ENCODE data around the gene POMT2.

POMT2 gene

DNA sequence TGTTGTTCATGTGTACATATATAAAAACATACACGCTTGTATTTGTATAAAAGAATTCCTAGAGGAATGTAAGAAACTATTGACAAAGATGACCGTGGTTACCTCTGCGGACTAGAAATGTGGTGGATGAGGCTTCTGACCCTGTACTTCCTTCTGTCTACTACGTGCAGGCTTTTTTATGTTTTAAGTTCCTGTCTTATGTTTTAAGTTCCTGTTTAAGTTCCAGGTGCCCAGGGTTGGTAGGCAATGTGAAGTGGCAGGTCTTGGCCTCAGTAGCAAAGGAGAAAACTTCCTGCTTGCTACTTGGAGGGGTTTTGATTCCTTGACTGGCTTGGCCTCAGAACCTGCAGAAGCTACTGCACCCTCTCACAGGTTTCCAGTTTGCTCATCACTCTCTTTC is 11.6 kb downstream of the POMT2 start:
- TF ChIP-seq EZH2 (IDR thresholded peaks at IDR 0.05; ENCODE audit: borderline replicate concordance, low read length) = no peak
- no peak for TF ChIP-seq CTCF (IDR thresholded peaks at IDR 0.05; ENCODE audit: low read length)
- H4K20me1 ChIP-seq (ENCODE audit: insufficient read depth, low read length) = no peaks in the 10 kb centered on the region
- H3K9me3 ChIP-seq (ENCODE audit: low read length) = no peaks in the 10 kb centered on the region
- no peak overlapping the region for H3K4me3 ChIP-seq (ENCODE audit: low read depth, low read length, poor library complexity, severe bottlenecking)
- no peaks in the 10 kb centered on the region for H3F3A ChIP-seq (ENCODE audit: insufficient read depth, low read length)
- H3K27ac ChIP-seq (ENCODE audit: low read depth, low read length, poor library complexity, severe bottlenecking) = peak overlapping the region; percentile 28
- no peak overlapping the region for H3K9ac ChIP-seq (ENCODE audit: low read length)
- no peaks in the 10 kb centered on the region for H3K27me3 ChIP-seq (ENCODE audit: insufficient read depth, low read length)
- no peak overlapping the region for H3K4me2 ChIP-seq (ENCODE audit: low read length)
- no peaks in the 10 kb centered on the region for H3K79me2 ChIP-seq (ENCODE audit: insufficient read depth, low read length)
- H3K9me2 ChIP-seq (ENCODE audit: low read depth, low read length) = no peaks in the 10 kb centered on the region
- H2AFZ ChIP-seq (ENCODE audit: low read length) = no peak overlapping the region
- H3K36me3 ChIP-seq (ENCODE audit: insufficient read depth, low read length) = no peaks in the 10 kb centered on the region
- H3K4me1 ChIP-seq (ENCODE audit: insufficient read depth, low read length, severe bottlenecking) = peaks cover 7% of the 10 kb centered on the region

GRCh38 chr14:77306851-77307496 is 13.7 kb downstream of the POMT2 start:
- Histone ChIP-seq H3K27me3 (ENCODE audit: insufficient read depth, low read length) (no peaks in the 10 kb centered on the region), H3K79me2 (ENCODE audit: insufficient read depth, low read length) (no peaks in the 10 kb centered on the region), H3K9me2 (ENCODE audit: low read depth, low read length) (no peaks in the 10 kb centered on the region), H2AFZ (ENCODE audit: low read length) (no peak overlapping the region), H3F3A (ENCODE audit: insufficient read depth, low read length) (no peaks in the 10 kb centered on the region), H3K4me1 (ENCODE audit: insufficient read depth, low read length, severe bottlenecking) (peaks cover 7% of the 10 kb centered on the region), H3K9ac (ENCODE audit: low read length) (no peak overlapping the region), H3K27ac (ENCODE audit: low read depth, low read length, poor library complexity, severe bottlenecking) (no peak overlapping the region), H3K36me3 (ENCODE audit: insufficient read depth, low read length) (no peaks in the 10 kb centered on the region), H3K9me3 (ENCODE audit: low read length) (no peaks in the 10 kb centered on the region), H3K4me2 (ENCODE audit: low read length) (no peak overlapping the region), H4K20me1 (ENCODE audit: insufficient read depth, low read length) (no peaks in the 10 kb centered on the region), H3K4me3 (ENCODE audit: low read depth, low read length, poor library complexity, severe bottlenecking) (no peak overlapping the region)
- TF ChIP-seq EZH2 (IDR thresholded peaks at IDR 0.05; ENCODE audit: borderline replicate concordance, low read length) = no peak
- TF ChIP-seq CTCF (IDR thresholded peaks at IDR 0.05; ENCODE audit: low read length) = no peak

DNA sequence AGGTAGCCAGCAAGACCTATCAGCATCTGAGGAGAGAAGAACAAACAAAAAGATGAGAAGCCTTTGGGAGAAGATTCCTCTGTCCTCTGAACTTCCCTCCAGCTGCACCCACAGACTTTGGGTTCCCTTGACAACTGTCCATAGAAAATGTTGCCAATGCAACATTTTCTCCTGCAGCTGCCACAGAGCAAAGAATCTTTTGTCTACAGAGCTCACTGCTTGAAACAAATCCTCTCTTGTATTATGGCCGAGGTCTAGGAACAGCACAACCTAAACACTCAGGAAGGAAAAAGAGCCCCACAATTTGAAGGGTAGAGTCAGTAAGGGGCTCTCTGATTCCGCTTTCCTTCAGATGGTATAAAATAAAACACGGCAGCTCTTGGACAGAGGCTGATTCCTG is 14.3 kb downstream of the POMT2 start:
- Histone ChIP-seq H3K27ac (ENCODE audit: low read depth, low read length, poor library complexity, severe bottlenecking) (no peak overlapping the region), H3K27me3 (ENCODE audit: insufficient read depth, low read length) (no peaks in the 10 kb centered on the region), H3K4me2 (ENCODE audit: low read length) (no peak overlapping the region), H3K79me2 (ENCODE audit: insufficient read depth, low read length) (no peaks in the 10 kb centered on the region), H3K9ac (ENCODE audit: low read length) (no peak overlapping the region), H3K9me2 (ENCODE audit: low read depth, low read length) (no peaks in the 10 kb centered on the region), H3K9me3 (ENCODE audit: low read length) (no peaks in the 10 kb centered on the region), H3K4me3 (ENCODE audit: low read depth, low read length, poor library complexity, severe bottlenecking) (no peak overlapping the region), H2AFZ (ENCODE audit: low read length) (no peak overlapping the region), H3F3A (ENCODE audit: insufficient read depth, low read length) (no peaks in the 10 kb centered on the region), H4K20me1 (ENCODE audit: insufficient read depth, low read length) (no peaks in the 10 kb centered on the region), H3K4me1 (ENCODE audit: insufficient read depth, low read length, severe bottlenecking) (peaks cover 7% of the 10 kb centered on the region), H3K36me3 (ENCODE audit: insufficient read depth, low read length) (no peaks in the 10 kb centered on the region)
- TF ChIP-seq EZH2 (IDR thresholded peaks at IDR 0.05; ENCODE audit: borderline replicate concordance, low read length) (no peak), CTCF (IDR thresholded peaks at IDR 0.05; ENCODE audit: low read length) (no peak)
